HL-60 (cell line): ENCODE measurements around the gene C15orf62.

Experiments used
- CTCF ChIP-seq: IDR thresholded peaks from one replicate; pipeline ENCODE4 v1.5.1; 2011; ENCODE audit warnings: low read length, control low read depth, inconsistent platforms; ENCODE audit not compliant: insufficient read depth
- GABPA ChIP-seq: IDR thresholded peaks from 2 replicates; pipeline ENCODE4 v1.6.1; 2012; ENCODE audit warnings: low read depth
- POLR2AphosphoS5 ChIP-seq: IDR thresholded peaks from 2 replicates; pipeline ENCODE4 v1.6.1; 2012; ENCODE audit warnings: low read depth
- REST ChIP-seq: IDR thresholded peaks from 2 replicates; pipeline ENCODE4 v1.6.1; 2012; ENCODE audit warnings: low read depth; ENCODE audit not compliant: insufficient replicate concordance
- SPI1 ChIP-seq: IDR thresholded peaks from 2 replicates; pipeline ENCODE4 v1.6.1; 2012; ENCODE audit warnings: low read depth, mild to moderate bottlenecking, borderline replicate concordance

- no peak for TF ChIP-seq CTCF
- no peak for TF ChIP-seq POLR2AphosphoS5
- no peak for TF ChIP-seq REST
- no peak for TF ChIP-seq GABPA
- TF ChIP-seq SPI1: no peak
Observed at GRCh38 chr15:40799523-40799922, 29.7 kb downstream of the C15orf62 start.
